Esophagus muscularis mucosa (tissue), 3 donors: Measurements from ENCODE around the gene LUC7L.

Experiments used
- POLR2A ChIP-seq: fragments of 450-650 bp; IDR thresholded peaks from one replicate; pipeline ENCODE4 v1.6.1; 2017; ENCODE audit warnings: antibody characterized with exemption, moderate library complexity, mild to moderate bottlenecking, low read depth
- TF ChIP-seq, protein P1 (sequence below), 3 experiments: fragments of 200-600 bp in 2 of 3; fragments of 450-650 bp in 1 of 3; sonication (generic) in 2 of 3; IDR thresholded peaks; one replicate each; pipeline ENCODE4 v1.5.1; 2017 to 2019; ENCODE audit warnings: antibody characterized with exemption in 3 of 3, mild to moderate bottlenecking in 2 of 3, moderate library complexity in 1 of 3

DNA sequence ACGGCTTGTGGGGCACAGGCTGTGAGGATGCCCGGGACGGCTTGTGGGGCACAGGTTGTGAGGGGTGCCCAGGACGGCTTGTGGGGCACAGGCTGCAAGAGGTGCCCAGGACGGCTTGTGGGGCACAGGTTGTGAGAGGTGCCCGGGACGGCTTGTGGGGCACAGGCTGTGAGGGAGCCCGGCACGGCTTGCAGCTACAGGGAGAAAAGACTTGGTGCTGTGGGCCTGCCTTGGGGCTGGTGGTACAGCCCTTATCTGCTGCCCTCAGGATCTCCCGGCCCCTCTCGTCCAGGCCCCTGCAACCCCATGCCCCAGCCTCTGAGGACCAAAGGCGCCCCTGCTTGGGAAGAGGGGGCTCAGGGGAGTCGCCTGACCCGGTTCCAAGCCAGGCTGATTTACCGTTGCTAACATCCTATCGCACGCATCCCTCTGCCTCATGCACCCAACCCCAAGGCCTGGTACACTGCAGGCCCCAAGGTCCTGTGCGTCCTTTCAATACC is 68.5 kb downstream of the LUC7L start:
- no peak for TF ChIP-seq POLR2A
- TF ChIP-seq, protein P1, sequence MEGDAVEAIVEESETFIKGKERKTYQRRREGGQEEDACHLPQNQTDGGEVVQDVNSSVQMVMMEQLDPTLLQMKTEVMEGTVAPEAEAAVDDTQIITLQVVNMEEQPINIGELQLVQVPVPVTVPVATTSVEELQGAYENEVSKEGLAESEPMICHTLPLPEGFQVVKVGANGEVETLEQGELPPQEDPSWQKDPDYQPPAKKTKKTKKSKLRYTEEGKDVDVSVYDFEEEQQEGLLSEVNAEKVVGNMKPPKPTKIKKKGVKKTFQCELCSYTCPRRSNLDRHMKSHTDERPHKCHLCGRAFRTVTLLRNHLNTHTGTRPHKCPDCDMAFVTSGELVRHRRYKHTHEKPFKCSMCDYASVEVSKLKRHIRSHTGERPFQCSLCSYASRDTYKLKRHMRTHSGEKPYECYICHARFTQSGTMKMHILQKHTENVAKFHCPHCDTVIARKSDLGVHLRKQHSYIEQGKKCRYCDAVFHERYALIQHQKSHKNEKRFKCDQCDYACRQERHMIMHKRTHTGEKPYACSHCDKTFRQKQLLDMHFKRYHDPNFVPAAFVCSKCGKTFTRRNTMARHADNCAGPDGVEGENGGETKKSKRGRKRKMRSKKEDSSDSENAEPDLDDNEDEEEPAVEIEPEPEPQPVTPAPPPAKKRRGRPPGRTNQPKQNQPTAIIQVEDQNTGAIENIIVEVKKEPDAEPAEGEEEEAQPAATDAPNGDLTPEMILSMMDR (IDR thresholded peaks at IDR 0.05), result no peak
